Fibroblast of skin of right quadriceps (primary cell): ENCODE data around the gene GJD2.

Experiments
- DNase-seq: peaks from one replicate; pipeline ENCODE4 v3.0.0-alpha.2; 2013

GJD2 gene

GRCh38 chr15:34754674-34755418, at the start of gene GJD2:
TSS of gene GJD2 (minus strand) at chr15:34754998. CDS start at chr15:34754488, 510 bp downstream.
- DNase-seq = no peak

- no peak for DNase-seq
Observed at GRCh38 chr15:34804113-34804512, 49.3 kb upstream of the GJD2 start.

- DNase-seq = no peak
Observed at GRCh38 chr15:34802803-34803750, 48.3 kb upstream of the GJD2 start.

DNA sequence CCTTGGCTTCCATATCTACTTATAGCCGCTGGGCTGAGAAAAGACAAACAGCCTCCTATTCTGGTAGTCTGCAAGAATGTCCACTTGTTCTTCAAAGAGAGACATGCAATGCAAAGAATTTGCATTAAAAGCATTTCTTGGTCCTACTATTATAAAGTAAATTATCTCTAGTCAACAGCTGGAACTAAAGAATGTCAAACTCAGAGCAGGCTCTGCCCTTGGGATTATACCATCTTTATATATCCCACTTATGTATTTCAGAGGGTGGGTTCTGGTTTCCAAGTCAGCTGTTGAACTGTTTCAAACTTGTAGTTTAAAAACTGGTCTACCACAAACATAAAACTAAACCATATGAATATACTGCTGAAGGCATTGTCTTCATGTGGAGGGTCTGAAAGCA, 47.6 kb upstream of the GJD2 start:
- DNase-seq = no peak

DNA sequence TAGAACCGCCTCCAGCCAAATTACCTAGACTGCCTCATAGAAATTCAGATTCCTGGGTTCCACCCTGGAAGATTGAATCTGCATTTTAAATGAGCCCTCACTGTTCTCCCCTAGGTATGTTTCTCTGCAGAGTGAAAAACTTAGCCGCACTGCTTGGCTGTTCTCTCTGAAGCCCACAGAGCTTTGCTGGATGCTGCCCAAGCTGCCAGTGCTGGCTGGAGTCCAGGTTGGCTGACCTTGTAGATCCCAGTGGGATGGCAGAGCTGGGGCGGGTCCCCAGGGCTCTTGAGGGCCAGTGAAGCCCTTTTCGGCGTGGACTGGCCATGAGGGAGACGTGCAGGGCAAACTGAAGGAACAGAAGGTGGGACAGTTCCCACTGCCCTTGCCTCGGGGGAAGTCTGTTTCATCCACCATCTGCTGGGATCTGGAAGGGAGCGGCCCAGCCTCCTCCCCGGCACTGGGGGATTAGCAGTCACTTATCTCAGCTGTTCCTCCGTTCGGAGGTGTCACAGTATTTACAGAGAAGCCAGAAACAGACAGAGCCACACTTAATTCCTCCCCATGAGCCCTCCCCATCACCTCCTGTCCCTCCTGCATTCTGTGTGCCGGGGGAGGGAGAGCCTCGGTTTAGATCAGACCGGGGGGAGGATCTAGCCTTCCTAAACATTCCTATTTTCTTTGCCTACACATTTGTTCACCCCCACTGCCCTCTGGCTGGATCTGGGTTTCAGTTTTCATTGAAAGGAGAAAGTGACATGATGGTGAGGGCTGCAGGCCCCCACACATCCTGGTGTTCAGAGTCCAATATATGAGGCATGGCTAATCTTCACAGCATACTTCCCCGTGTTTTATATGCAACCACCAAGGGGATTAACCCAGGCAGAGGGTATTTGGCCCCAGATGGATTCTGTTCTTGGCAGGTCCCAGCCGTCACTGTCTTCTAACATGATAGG, 44.6 kb upstream of the GJD2 start:
- peak; percentile 19 for DNase-seq

DNA sequence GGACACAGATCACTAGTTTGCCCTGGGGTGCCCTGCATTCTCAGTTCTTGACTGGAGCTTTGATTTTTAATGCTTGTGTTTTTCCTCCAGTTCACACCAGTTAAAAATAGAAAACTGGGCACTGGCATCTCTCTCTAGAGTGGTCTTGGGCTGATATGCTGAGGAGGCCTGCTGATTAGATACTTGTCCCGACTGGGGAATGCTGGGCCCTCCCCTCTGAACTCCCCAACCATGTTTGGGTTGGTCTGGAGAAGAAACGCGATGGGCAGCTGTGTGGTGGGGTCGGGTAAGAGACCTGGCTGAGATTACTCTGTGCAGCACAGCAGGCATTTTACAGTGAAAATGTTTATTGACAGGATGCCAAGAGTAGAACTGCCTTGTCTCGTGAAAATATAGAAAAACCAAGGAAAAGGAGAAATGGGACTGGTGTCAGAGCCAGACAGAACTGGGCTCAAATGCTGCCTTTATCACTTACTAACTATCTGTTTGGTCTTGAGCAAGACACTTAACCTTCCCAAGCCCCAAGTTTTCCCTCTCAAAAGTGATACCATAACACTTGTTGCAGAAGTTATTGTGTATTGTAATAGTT, 42.1 kb upstream of the GJD2 start:
- DNase-seq = no peak

GRCh38 chr15:34795267-34796081, 40.7 kb upstream of the GJD2 start, which contains the start of gene ACTC1:
TSS of gene ACTC1 (minus strand) at chr15:34795549. CDS start at chr15:34794808, 741 bp downstream.
- DNase-seq = peak; percentile 39

GRCh38 chr15:34794590-34795206, 39.9 kb upstream of the GJD2 start:
- no peak for DNase-seq

DNA sequence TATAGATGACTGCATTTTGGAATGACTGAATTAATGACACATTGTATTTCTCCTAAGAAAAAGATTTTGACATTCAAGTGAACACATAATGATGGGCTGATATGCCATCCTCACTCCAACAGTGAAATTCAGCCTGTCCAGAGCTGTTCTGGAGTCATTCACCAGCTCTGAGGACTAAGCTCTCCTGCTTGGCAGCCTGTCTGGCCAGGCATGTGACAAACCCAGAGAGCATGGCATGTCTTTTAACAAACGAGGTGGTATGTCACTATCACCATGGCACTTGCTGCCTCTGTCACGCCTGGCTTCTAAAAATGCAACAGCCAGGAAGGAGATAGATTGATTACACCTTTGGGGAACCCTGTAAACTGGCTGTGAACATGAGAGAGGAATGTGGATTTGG, 39.1 kb upstream of the GJD2 start:
- DNase-seq = no peak

DNA sequence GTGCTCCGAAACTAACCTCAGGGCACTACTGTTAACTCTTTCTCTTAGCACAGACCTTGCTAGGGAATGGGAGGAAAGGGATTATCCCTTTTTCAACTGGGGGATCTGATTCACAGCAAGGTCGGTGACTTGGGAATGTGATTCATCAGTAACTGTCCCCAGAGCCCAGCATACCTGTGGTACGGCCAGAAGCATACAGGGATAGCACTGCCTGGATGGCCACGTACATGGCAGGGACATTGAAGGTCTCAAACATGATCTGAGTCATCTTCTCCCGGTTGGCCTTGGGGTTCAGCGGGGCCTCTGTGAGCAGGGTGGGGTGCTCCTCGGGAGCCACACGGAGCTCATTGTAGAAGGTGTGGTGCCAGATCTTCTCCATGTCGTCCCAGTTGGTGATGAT, 38.3 kb upstream of the GJD2 start:
- no peak for DNase-seq

DNA sequence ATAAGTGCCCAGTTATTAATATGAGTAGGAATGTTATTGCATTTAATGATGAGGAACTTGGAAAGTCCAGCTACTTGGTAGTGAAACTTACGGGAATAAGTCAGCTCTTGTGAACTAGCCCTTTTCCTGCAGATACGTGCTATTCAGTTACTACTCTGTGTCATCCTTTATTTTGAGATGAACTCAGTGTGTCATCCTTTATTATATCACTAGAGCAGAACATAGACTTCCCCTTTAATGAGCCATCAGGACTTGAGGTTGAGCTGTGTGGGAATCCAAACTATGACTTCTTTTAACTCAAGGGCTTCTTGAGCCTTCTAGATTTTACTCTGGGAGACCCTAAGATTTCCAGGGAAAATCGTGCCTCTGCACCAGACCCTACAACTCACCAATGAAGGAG, 36.9 kb upstream of the GJD2 start:
- DNase-seq = no peak

GRCh38 chr15:34790121-34790520, 35.3 kb upstream of the GJD2 start:
- no peak for DNase-seq

GRCh38 chr15:34789326-34789725, 34.5 kb upstream of the GJD2 start:
- DNase-seq = no peak

GRCh38 chr15:34786206-34786605, 31.4 kb upstream of the GJD2 start:
- no peak for DNase-seq

- no peak for DNase-seq
Observed at GRCh38 chr15:34783991-34784390, 29.2 kb upstream of the GJD2 start.

GRCh38 chr15:34783431-34783830, 28.6 kb upstream of the GJD2 start:
- no peak for DNase-seq

GRCh38 chr15:34782901-34783300, 28.1 kb upstream of the GJD2 start:
- no peak for DNase-seq

DNA sequence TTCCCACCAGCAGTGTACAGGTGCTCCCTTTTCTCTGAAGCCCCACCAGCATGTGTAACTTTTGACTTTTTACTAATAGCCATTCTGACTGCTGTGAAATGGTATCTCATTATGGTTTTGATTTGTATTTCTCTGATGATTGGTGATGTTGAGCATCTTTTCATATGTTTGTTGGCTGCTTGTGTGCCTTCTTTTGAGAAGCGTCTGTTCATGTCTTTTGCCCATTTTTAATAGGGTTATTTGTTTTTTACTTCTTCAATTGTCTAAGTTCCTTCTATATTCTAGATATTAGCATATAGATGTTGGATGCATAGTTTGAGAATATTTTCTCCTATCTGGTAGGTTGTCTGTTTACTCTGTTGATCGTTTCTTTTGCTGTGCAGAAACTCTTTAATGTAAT, 25.9 kb upstream of the GJD2 start:
- no peak for DNase-seq

GRCh38 chr15:34776606-34777105, 21.9 kb upstream of the GJD2 start:
- DNase-seq = no peak

DNA sequence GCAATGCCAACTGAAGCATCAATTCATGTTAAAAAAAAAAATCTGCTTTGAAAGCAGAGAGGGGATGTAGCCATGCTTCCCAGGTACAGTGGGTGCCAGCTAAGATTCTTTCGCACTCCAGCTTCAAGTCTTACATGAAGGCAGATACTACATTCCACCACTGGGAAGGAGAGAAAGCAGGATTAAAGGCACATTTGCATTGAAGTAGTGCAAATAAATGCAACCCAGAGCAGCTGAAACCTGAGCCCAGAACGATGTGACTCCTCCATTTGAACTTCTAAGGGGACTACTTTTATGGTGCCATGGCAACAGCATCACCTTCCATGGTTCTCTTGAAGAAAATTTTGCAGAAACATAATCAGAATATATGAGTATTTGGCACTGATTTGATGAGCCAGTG, 19.1 kb upstream of the GJD2 start:
- no peak for DNase-seq

GRCh38 chr15:34773013-34773412, 18.2 kb upstream of the GJD2 start:
- no peak for DNase-seq
